ENCODE results near the gene ITGB5. TPM values are rescaled to one million over a fixed set of nuclear protein-coding genes. Genes with fewer than 3 reads are reported as not detected.

The ITGB5 gene
- total RNA-seq, 6 experiments from 2014 or later = 61.3 to 125 (median 98.4) TPM

DNA sequence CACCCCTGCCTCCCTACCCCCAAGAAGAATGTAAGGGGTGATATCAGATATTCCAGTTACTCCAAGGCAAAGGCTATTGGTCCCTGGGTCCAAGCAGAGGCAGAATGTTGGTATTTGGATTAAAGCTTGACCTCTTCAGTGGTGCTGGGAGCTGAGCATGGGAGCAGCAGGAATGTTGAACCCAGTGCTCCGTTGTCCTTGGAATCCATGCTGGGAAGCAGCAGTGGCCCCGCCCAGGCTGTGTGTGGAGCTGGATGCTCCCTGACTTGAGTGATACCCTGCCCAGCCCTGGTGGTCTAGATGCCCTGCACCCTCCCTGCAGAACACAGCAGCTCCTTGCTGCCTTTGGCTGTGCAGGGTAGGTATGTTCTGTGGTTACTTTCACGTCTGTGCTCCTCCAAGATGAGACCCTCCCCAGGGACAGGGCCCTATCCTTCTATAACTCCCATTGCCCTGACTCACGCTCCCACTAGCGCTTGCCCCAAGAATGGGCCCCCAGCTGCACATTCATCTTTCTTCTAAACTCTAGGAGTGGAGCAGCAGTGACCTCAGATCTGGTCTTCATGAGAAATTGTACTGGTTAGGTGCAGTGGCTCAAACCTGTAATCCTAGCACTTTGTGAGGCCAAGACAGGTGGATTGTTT is 121.8 kb downstream of the ITGB5 start:
- Histone ChIP-seq H3K27me3 (no peaks in the 10 kb centered on the region), H3K4me3 (no peak overlapping the region), H3K4me1 (peaks cover 0 to 19% (median 7%) of the 10 kb centered on the region in 4 donors), H3K9me3 (no peaks in the 10 kb centered on the region), H3K36me3 (peaks cover 4 to 53% (median 26%) of the 10 kb centered on the region in 4 donors), H3K27ac (no peak overlapping the region)
- DNase-seq = no peak
- 100% methylated on average over 2 of the region's 5 CpGs for WGBS (ENCODE audit: insufficient coverage, low coverage, low lambda C conversion rate, missing lambda C conversion rate)
- TF ChIP-seq POLR2A (IDR thresholded peaks at IDR 0.05) = no peak
- TF ChIP-seq, protein P1, sequence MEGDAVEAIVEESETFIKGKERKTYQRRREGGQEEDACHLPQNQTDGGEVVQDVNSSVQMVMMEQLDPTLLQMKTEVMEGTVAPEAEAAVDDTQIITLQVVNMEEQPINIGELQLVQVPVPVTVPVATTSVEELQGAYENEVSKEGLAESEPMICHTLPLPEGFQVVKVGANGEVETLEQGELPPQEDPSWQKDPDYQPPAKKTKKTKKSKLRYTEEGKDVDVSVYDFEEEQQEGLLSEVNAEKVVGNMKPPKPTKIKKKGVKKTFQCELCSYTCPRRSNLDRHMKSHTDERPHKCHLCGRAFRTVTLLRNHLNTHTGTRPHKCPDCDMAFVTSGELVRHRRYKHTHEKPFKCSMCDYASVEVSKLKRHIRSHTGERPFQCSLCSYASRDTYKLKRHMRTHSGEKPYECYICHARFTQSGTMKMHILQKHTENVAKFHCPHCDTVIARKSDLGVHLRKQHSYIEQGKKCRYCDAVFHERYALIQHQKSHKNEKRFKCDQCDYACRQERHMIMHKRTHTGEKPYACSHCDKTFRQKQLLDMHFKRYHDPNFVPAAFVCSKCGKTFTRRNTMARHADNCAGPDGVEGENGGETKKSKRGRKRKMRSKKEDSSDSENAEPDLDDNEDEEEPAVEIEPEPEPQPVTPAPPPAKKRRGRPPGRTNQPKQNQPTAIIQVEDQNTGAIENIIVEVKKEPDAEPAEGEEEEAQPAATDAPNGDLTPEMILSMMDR (IDR thresholded peaks at IDR 0.05) = no peak
- ATAC-seq = no peak
- intact Hi-C loops (cut with DNase I) = loop anchor here in 1 of 2 donors (5.0 to 10.0 kb wide), 2 partner anchors 129 to 147 kb away; no protein-coding TSS in a partner anchor

DNA sequence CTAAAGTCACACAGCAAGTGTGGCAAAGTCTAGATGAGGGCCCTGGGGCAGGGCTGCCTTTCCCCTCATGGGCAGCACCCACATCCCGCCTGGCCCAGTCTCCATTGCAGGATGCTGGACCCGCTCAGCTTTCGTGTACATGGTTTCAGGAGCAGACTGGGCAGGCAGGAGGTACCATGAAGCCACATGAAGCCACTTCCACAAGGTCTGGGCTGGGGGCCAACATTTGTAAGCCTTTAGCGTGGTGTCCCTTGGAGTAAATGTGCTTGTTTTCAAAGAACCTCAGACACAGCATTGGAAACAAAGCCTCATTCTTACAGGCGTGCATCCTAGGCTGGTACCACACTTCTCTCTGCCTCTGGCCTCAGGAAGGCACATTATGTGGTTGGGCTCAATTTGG is 122.4 kb downstream of the ITGB5 start:
- DNase-seq = no peak
- no peak for ATAC-seq
- peaks cover 4 to 53% (median 26%) of the 10 kb centered on the region in 4 donors for H3K36me3 ChIP-seq
- H3K4me3 ChIP-seq = no peak overlapping the region
- 89% methylated on average over 3 of the region's 5 CpGs for WGBS (ENCODE audit: insufficient coverage, low coverage, low lambda C conversion rate, missing lambda C conversion rate)
- peaks cover 0 to 19% (median 7%) of the 10 kb centered on the region in 4 donors for H3K4me1 ChIP-seq
- TF ChIP-seq, protein P1 (IDR thresholded peaks at IDR 0.05) = no peak
- TF ChIP-seq POLR2A (IDR thresholded peaks at IDR 0.05) = no peak
- no peaks in the 10 kb centered on the region for H3K9me3 ChIP-seq
- no peak overlapping the region for H3K27ac ChIP-seq
- intact Hi-C loops (cut with DNase I) = loop anchor here (5.0 to 10.0 kb wide), 3 partner anchors 128 to 148 kb away; no protein-coding TSS in a partner anchor
- H3K27me3 ChIP-seq = no peaks in the 10 kb centered on the region

DNA sequence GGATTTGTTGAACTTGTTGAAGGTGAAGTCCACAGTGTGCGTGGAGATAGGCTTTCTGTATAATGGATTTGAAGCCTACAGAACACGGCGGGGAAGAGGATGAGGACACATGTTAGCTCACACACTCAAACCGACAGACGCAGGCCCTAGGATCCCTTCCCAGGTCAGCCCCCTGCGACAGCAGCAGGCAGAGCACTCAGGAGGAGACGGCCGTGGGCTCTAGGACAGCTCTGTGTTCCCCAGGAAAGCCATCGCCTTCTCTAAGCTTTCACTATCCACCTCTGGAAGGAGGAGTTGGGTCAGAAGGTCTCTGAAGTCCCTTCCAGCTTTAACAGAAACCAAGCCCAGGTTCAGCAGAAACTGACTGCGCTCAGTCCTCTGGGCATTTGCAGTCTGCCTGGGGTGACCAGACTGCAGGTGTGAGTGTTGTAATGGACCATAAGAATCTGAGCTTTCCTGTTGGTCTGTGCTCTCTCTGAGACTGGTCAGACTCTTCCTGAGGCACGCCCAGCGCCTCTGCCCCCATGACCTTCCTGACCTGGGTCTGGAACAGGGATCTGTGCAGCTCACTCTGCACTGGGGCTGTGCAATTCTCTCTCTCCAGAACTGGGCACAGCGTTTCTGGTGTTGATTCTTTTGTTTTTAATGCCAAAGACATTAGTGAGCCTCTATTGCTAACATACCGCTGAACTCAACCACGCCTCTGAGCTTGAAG is 123.4 kb downstream of the ITGB5 start:
- peaks cover 4 to 49% (median 24%) of the 10 kb centered on the region in 4 donors for H3K36me3 ChIP-seq
- DNase-seq = no peak

DNA sequence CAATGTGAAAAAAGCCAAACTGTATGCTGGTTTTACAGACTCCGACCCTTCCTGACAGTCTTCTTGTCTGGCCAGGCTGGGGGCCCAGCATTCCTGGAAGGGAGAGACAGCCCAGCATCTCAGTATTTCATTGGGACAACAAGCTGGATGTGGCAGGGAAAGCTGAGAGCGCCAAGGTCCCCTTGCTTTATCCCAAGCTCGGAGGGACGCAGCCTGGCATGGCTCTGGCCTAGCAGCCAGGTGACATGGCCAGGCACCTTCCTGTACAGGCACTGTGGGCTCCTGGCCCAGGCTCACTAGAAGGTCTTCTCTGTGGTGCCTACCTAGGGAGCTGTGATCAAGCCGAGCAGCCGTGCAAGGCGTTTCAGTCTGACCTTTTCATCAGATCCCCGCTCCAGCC is 124.0 kb downstream of the ITGB5 start:
- no peak overlapping the region for H3K27ac ChIP-seq
- H3K4me3 ChIP-seq = no peak overlapping the region
- H3K4me1 ChIP-seq = peaks cover 0 to 19% (median 7%) of the 10 kb centered on the region in 4 donors
- ATAC-seq (no peak), DNase-seq (no peak)
- peaks cover 0 to 43% (median 21%) of the 10 kb centered on the region in 4 donors for H3K36me3 ChIP-seq
- TF ChIP-seq, protein P1 (IDR thresholded peaks at IDR 0.05) = no peak
- TF ChIP-seq POLR2A (IDR thresholded peaks at IDR 0.05) = no peak
- no peaks in the 10 kb centered on the region for H3K27me3 ChIP-seq
- intact Hi-C loops (cut with DNase I) = loop anchor here (5.0 to 10.0 kb wide), 2 partner anchors 129 to 132 kb away; no protein-coding TSS in a partner anchor
- no peaks in the 10 kb centered on the region for H3K9me3 ChIP-seq
- no CpG with 5 or more reads among the region's 8 CpGs for WGBS (ENCODE audit: insufficient coverage, low coverage, low lambda C conversion rate, missing lambda C conversion rate)

More for the DNA sequence above, 123.4 kb downstream of the ITGB5 start:
- peak in 1 of 4 donors; percentile 6 for ATAC-seq
- no peaks in the 10 kb centered on the region for H3K9me3 ChIP-seq
- TF ChIP-seq, protein P1 (IDR thresholded peaks at IDR 0.05) = no peak
- TF ChIP-seq POLR2A (IDR thresholded peaks at IDR 0.05) = no peak
- 100% methylated on average over 1 of the region's 15 CpGs for WGBS (ENCODE audit: insufficient coverage, low coverage, low lambda C conversion rate, missing lambda C conversion rate)
- intact Hi-C loops (cut with DNase I) = loop anchor here (5.0 to 10.0 kb wide), 2 partner anchors 128 to 131 kb away; no protein-coding TSS in a partner anchor
- no peak overlapping the region for H3K4me3 ChIP-seq
- H3K27ac ChIP-seq = no peak overlapping the region
- no peaks in the 10 kb centered on the region for H3K27me3 ChIP-seq
- H3K4me1 ChIP-seq = peaks cover 0 to 19% (median 7%) of the 10 kb centered on the region in 4 donors

Data from right lobe of liver (tissue), 6 donors.